Hematopoietic multipotent progenitor cell treated with erythropoietin and hydrocortisone succinate and interleukin-3 and kit ligand, for 8 days (in vitro differentiated cells): Measurements from ENCODE around the gene MTFMT.

Experiments used
- DNase-seq: peaks from one replicate; pipeline ENCODE4 v3.0.0-alpha.2; 2015

MTFMT gene

GRCh38 chr15:64981812-64982431 is 47.5 kb downstream of the MTFMT start:
- no peak for DNase-seq

GRCh38 chr15:64979252-64979710 is 50.2 kb downstream of the MTFMT start:
- no peak for DNase-seq

GRCh38 chr15:64975390-64975789 is 54.0 kb downstream of the MTFMT start:
- DNase-seq, result no peak

DNA sequence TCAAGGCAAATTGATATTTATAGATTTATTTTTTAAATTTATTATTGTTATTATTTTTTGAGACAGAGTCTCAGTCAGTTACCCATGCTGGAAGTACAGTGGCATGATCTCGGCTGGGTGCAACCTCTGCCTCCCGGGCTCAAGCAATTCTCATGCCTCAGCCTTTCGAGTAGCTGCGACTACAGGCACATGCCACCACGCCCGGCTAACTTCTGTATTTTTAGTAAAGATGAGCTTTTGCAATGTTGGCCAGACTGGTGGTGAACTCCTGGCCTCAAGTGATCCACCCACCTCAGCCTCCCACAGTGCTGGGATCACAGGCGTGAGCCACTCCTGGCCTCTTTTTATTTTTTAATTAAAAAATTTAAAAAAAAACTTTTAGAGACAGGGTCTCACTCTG is 58.7 kb downstream of the MTFMT start:
- DNase-seq, result no peak

DNA sequence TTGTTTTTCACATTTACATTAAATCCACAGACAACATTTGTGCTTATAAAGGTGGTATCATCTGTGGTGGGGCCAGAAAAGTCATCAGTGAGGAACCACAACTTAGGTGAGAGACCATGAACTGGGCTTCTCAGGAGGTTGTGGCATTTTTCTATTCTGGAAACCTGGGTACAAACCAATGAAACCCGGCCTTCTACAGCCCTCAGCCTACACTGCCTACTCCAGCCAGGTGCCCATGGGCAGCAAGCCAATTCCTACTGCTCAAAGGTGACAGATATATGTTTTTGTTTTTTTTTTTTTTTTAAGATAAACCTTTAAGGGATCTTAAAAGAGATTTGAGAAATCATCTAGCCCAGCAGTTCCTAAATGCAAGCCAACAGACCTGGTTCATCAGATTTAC is 60.0 kb downstream of the MTFMT start:
- no peak for DNase-seq

DNA sequence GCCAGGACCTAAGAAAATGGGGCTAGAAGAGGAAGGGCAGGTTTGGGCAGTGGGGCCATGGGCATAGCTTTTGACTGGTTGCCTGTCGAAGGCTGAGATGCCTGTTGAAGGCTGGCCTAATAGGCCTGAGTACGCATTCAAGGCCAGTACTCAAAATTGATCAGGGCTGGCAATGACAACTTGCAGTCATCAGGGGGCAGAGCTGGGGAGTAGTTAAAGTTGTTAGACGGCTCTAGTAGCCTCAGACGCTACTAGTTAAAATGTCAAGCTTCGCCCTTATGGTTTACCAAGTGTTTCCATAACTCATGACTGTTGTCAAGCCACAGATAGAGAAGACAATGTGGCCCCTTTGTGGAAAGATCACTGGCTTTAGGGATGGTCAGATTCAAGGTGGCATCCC is 68.4 kb downstream of the MTFMT start:
- no peak for DNase-seq

GRCh38 chr15:64960153-64960552 is 69.3 kb downstream of the MTFMT start:
- no peak for DNase-seq

GRCh38 chr15:64959128-64959527 is 70.3 kb downstream of the MTFMT start:
- no peak for DNase-seq

DNA sequence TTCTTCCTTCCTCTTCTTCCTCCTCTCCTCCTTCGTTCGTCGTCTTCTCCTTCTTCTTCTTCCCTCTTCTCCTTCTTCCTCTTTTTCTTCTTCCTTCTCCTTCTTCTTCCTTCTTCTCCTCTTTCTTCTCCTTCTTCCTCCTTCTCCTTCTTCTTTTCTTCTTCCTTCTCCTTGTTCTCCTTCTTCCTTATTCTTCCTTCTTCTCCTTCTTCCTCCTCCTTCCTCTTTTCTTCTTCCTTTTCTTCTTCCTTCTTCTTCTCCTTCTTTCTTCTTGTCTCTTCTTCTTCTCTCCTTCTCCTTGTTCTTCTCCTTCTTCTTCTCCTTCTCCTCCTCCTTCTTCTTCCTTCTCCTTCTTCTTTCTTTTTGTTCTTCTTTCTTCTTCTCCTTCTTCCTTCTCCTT is 75.0 kb downstream of the MTFMT start:
- DNase-seq, result no peak

DNA sequence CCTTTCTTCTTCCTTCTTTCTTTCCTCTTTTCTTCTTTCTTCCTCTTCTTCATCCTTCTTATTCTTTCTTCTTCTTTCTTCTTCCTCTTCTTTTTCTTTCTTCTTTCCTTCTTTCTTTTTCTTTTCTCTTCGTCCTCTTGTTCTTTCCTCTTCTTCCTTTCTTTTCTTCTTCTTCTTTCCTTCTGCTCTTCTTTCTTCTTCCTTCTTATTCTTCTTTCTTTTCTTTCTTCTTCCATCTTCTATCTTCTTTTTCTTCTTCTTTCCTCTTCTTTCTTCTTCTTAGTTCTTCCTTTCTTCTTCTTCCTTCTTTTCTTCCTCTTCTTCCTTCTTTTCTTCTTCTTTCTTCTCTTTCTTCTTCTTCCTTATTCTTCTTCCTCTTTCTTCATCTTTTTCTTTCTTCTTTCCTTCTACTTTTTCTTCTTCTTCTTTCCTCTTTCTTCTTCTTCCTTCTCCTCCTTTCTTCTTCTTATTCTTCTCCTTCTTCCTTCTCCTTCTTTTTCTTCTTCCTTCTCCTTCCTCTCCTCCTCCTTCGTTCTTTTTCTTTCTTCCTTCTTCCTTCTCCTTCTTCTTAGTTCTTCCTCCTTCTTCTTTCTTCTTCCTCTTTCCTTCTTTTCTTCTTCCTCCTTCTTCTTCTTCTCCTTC is 77.5 kb downstream of the MTFMT start:
- DNase-seq, result no peak
